Right lobe of liver (tissue), 6 donors: ENCODE data around the gene HTRA3. TPM values are rescaled to one million over a fixed set of nuclear protein-coding genes. Genes with fewer than 3 reads are reported as not detected.

ENCODE experiments used
- ATAC-seq, 4 donors: fragments of 200-7000 bp; cut with Tn5 transposase; one replicate each; pipeline ENCODE4 v1.9.1; 2020; ENCODE audit warnings: mild to moderate bottlenecking in 4 of 4, moderate library complexity in 4 of 4
- DNase-seq, 3 donors: peaks; one replicate each; pipeline ENCODE4 v3.0.0-alpha.2; 2020
- H3K27ac ChIP-seq, 3 donors: fragments of 200-600 bp; one replicate each; pipeline ENCODE4 v1.8.0; 2022
- H3K27me3 ChIP-seq, 2 donors: fragments of 200-600 bp; one replicate each; pipeline ENCODE4 v1.8.0; 2022
- H3K36me3 ChIP-seq, 4 donors: fragments of 200-600 bp; sonication (generic) in 1 of 4; one replicate each; pipeline versions ENCODE4 v1.5.1 to v1.8.0; 2017 to 2022; ENCODE audit warnings: control low read depth in 1 of 4
- H3K4me1 ChIP-seq, 4 donors: fragments of 200-600 bp; sonication (generic) in 1 of 4; one replicate each; pipeline versions ENCODE4 v1.5.1 to v1.8.0; 2017 to 2022; ENCODE audit warnings: control low read depth in 1 of 4
- H3K4me3 ChIP-seq, 3 donors: fragments of 200-600 bp; one replicate each; pipeline ENCODE4 v1.8.0; 2022
- H3K9me3 ChIP-seq, 4 donors: fragments of 200-600 bp; sonication (generic) in 1 of 4; one replicate each; pipeline versions ENCODE4 v1.5.1 to v1.8.0; 2017 to 2022; ENCODE audit warnings: control low read depth in 1 of 4
- CTCF ChIP-seq, 4 donors: fragments of 200-600 bp in 3 of 4; fragments of 450-650 bp in 1 of 4; IDR thresholded peaks; one replicate each; pipeline versions ENCODE4 v1.5.1 to v1.8.0; 2016 to 2022; ENCODE audit warnings: antibody characterized with exemption in 4 of 4, mild to moderate bottlenecking in 2 of 4
- POLR2A ChIP-seq: fragments of 450-650 bp; IDR thresholded peaks from one replicate; pipeline ENCODE4 v1.6.1; 2017; ENCODE audit warnings: antibody characterized with exemption, mild to moderate bottlenecking
- WGBS: methylation state at CpG from one replicate; pipeline ENCODE4 v1.1.6; 2018; ENCODE audit warnings: low coverage, low lambda C conversion rate; ENCODE audit not compliant: insufficient coverage; ENCODE audit errors: missing lambda C conversion rate; 5-methylcytosine and 5-hydroxymethylcytosine counted together
- intact Hi-C, 2 donors: fragments of 100-400 bp; cut with DNase I; formaldehyde crosslinking; loops; one replicate each; pipeline versions ENCODE4 v1.11.2 to v1.14.1; 2022
- total RNA-seq, 6 experiments: library from RNA; depleted of rRNA in 2 of 6; stranded (reverse); fragments of >200 nt in 2 of 6; fragmentation: NEBNext Ultra II Directional in 3 of 6; extraction: Animal tissue kit (Norgen Biotek cat#: 25700) in 3 of 6; gene quantifications; one replicate each; pipeline versions ENCODE4 v1.1.0 to v1.2.4, GENCODE V29; 2016 to 2023
- donor health status: DM: no; HTN: yes; CAD: no.
- donor health status: DM: no; HTN: no; CAD: no.
- donor health status: DM: no; HTN: no; CAD: no.
- donor health status: DM: no; HTN: yes; CAD: no.
- donor health status: DM: no; HTN: yes; CAD: no.

HTRA3 gene
- total RNA-seq, 6 experiments from 2014 or later, result 0.32 to 1.6 (median 1.0) TPM

- no peak for TF ChIP-seq POLR2A
- no peak for TF ChIP-seq CTCF (IDR thresholded peaks at IDR 0.05)
- 40% methylated on average over 1 of the region's 13 CpGs for WGBS
- ATAC-seq (no peak), DNase-seq (peak in 2 of 3 donors; percentile 5 to 28)
- intact Hi-C loops, result no loop called here
- Histone ChIP-seq H3K9me3 (no peaks in the 10 kb centered on the region), H3K27ac (no peak overlapping the region), H3K36me3 (no peaks in the 10 kb centered on the region), H3K4me3 (no peak overlapping the region), H3K27me3 (no peaks in the 10 kb centered on the region), H3K4me1 (no peaks in the 10 kb centered on the region)
Measured at GRCh38 chr4:8289151-8289750, 19.7 kb downstream of the HTRA3 start.

GRCh38 chr4:8289956-8290700 lies 20.6 kb downstream of the HTRA3 start:
- DNase-seq, result peak in 1 of 3 donors; percentile 32
- 74% methylated on average over 18 of the region's 29 CpGs for WGBS
- Histone ChIP-seq H3K27me3 (no peaks in the 10 kb centered on the region), H3K36me3 (no peaks in the 10 kb centered on the region), H3K4me3 (no peak overlapping the region), H3K4me1 (no peaks in the 10 kb centered on the region), H3K27ac (no peak overlapping the region), H3K9me3 (no peaks in the 10 kb centered on the region)
- intact Hi-C loops, result no loop called here
- TF ChIP-seq POLR2A (no peak), CTCF (IDR thresholded peaks at IDR 0.05) (no peak)
- ATAC-seq, result no peak

GRCh38 chr4:8290701-8290970 lies 21.1 kb downstream of the HTRA3 start:
- H3K36me3 ChIP-seq, result no peaks in the 10 kb centered on the region
- H3K9me3 ChIP-seq, result no peaks in the 10 kb centered on the region
- intact Hi-C loops, result no loop called here
- no peak for TF ChIP-seq CTCF (IDR thresholded peaks at IDR 0.05)
- no peak for TF ChIP-seq POLR2A
- ATAC-seq (no peak), DNase-seq (peak in 1 of 3 donors; percentile 31)
- no peak overlapping the region for H3K27ac ChIP-seq
- H3K27me3 ChIP-seq, result no peaks in the 10 kb centered on the region
- H3K4me3 ChIP-seq, result no peak overlapping the region
- no peaks in the 10 kb centered on the region for H3K4me1 ChIP-seq
- WGBS, result no CpG with 5 or more reads among the region's 8 CpGs

GRCh38 chr4:8291036-8291682 lies 21.6 kb downstream of the HTRA3 start:
- intact Hi-C loops, result no loop called here
- TF ChIP-seq POLR2A (no peak), CTCF (IDR thresholded peaks at IDR 0.05) (no peak)
- Histone ChIP-seq H3K4me1 (no peaks in the 10 kb centered on the region), H3K4me3 (no peak overlapping the region), H3K27me3 (no peaks in the 10 kb centered on the region), H3K36me3 (no peaks in the 10 kb centered on the region), H3K27ac (no peak overlapping the region), H3K9me3 (no peaks in the 10 kb centered on the region)
- no CpG with 5 or more reads among the region's 21 CpGs for WGBS
- ATAC-seq (no peak), DNase-seq (peak in 2 of 3 donors; percentile 7 to 32)
